Esophagus squamous epithelium (tissue), 5 donors: Measurements from ENCODE around the gene GPR158. TPM values are rescaled to one million over a fixed set of nuclear protein-coding genes. Genes with fewer than 3 reads are reported as not detected.

ENCODE experiments used
- DNase-seq: peaks from one replicate; lab custom pipeline; 2025; lab: John Stamatoyannopoulos, UW
- H3K27ac ChIP-seq, 4 donors: fragments of 200-600 bp; sonication (generic); one replicate each; pipeline ENCODE4 v1.5.1; 2016 to 2019; ENCODE audit warnings: mild to moderate bottlenecking in 1 of 4
- H3K27me3 ChIP-seq, 4 donors: fragments of 200-600 bp; sonication (generic); 1 replicate in 3 of 4; 2 replicates in 1 of 4; pipeline versions ENCODE4 v1.5.1 to v1.6.0; 2017 to 2021; ENCODE audit warnings: antibody characterized with exemption in 1 of 4
- H3K36me3 ChIP-seq, 3 donors: fragments of 200-600 bp; sonication (generic); one replicate each; pipeline ENCODE4 v1.5.1; 2016 to 2019
- H3K4me1 ChIP-seq, 3 donors: fragments of 200-600 bp; sonication (generic); one replicate each; pipeline ENCODE4 v1.5.1; 2017 to 2019
- H3K4me3 ChIP-seq, 4 donors: fragments of 200-600 bp; sonication (generic); 1 replicate in 3 of 4; 2 replicates in 1 of 4; pipeline ENCODE4 v1.5.1; 2016 to 2019; ENCODE audit warnings: mild to moderate bottlenecking in 2 of 4, moderate library complexity in 1 of 4
- H3K9me3 ChIP-seq, 3 donors: fragments of 200-600 bp; sonication (generic); one replicate each; pipeline ENCODE4 v1.5.1; 2016 to 2019
- CTCF ChIP-seq, 6 experiments: fragments of 450-650 bp in 4 of 6; fragments of 200-600 bp in 2 of 6; sonication (generic) in 2 of 6; IDR thresholded peaks; one replicate each; pipeline ENCODE4 v1.5.1; 2016 to 2019; ENCODE audit warnings: antibody characterized with exemption in 6 of 6, mild to moderate bottlenecking in 4 of 6, moderate library complexity in 4 of 6
- POLR2A ChIP-seq, 4 donors: fragments of 450-650 bp; IDR thresholded peaks; one replicate each; pipeline ENCODE4 v1.6.1; 2017; ENCODE audit warnings: antibody characterized with exemption in 4 of 4, mild to moderate bottlenecking in 4 of 4, moderate library complexity in 3 of 4
- WGBS, 2 donors: methylation state at CpG; one replicate each; pipeline ENCODE4 v1.1.5; 2018; 5-methylcytosine and 5-hydroxymethylcytosine counted together
- intact Hi-C: fragments of 100-400 bp; cut with DNase I; formaldehyde crosslinking; loops from one replicate; pipeline ENCODE4 v1.15.0; 2022
- small RNA-seq, 4 donors: library from RNA; depleted of rRNA; stranded (forward); fragments of <200 nt; gene quantifications; one replicate each; pipeline ENCODE3, GENCODE V24; 2016
- total RNA-seq, 4 donors: library from RNA; depleted of rRNA; stranded (reverse); fragments of >200 nt; gene quantifications; one replicate each; pipeline ENCODE4 v1.1.0, GENCODE V29; 2016
- donor health status: DM: yes; HTN: yes; CAD: no.

The GPR158 gene
- total RNA-seq, 4 donors from 2014 or later, result not detected

GRCh38 chr10:25651534-25651933 lies 476.7 kb downstream of the GPR158 start:
- no peaks in the 10 kb centered on the region for H3K27me3 ChIP-seq
- H3K9me3 ChIP-seq, result no peaks in the 10 kb centered on the region
- no peak overlapping the region for H3K27ac ChIP-seq
- H3K36me3 ChIP-seq, result no peaks in the 10 kb centered on the region
- DNase-seq, result no peak
- WGBS, 2 donors, result 53 to 54% methylated on average over 2 of the region's 2 CpGs
- TF ChIP-seq CTCF (IDR thresholded peaks at IDR 0.05), result no peak
- no peak for TF ChIP-seq POLR2A (IDR thresholded peaks at IDR 0.05)
- intact Hi-C loops, result no loop called here
- no peak overlapping the region for H3K4me3 ChIP-seq
- no peaks in the 10 kb centered on the region for H3K4me1 ChIP-seq

Small RNA genes within 50 kb of the gene (small RNA-seq; reads per million reads assigned to genes)
- 0 reads per million in 4 donors for gene RN7SKP220

Other genes with a start within 250 kb of the GPR158 start
- gene PRTFDC1, start 222.4 kb upstream of the GPR158 start, total RNA-seq, result 1 to 10 TPM in 3 of 4 donors, under 1 TPM in 1; 0.15 to 2.2 (median 1.8) TPM
- gene ENKUR, start 158.8 kb upstream of the GPR158 start, total RNA-seq, result under 1 TPM in 1 of 4 donors, not detected in 3; 0.31 TPM
- 1 to 10 TPM; 1.0 to 3.0 (median 1.7) TPM for gene THNSL1, start 158.4 kb upstream of the GPR158 start, total RNA-seq